Fibroblast of gingiva (primary cell): Measurements from ENCODE around the gene CALU.

ENCODE experiments used
- DNase-seq: peaks from one replicate; pipeline ENCODE4 v3.0.0-alpha.2; 2011; ENCODE audit warnings: low read depth

The CALU gene

GRCh38 chr7:128725531-128725930 lies 13.6 kb upstream of the CALU start:
- no peak for DNase-seq

GRCh38 chr7:128726059-128726736 lies 13.0 kb upstream of the CALU start:
- DNase-seq = no peak

GRCh38 chr7:128726737-128727072 lies 12.5 kb upstream of the CALU start:
- no peak for DNase-seq

GRCh38 chr7:128727239-128727638 lies 11.9 kb upstream of the CALU start:
- DNase-seq = no peak

GRCh38 chr7:128728598-128728997 lies 10.6 kb upstream of the CALU start:
- peak; percentile 60 for DNase-seq

GRCh38 chr7:128729494-128729893 lies 9.7 kb upstream of the CALU start:
- DNase-seq = no peak

- DNase-seq = no peak
These were observed 8.0 kb upstream of the CALU start for GRCh38 chr7:128731184-128731583.

GRCh38 chr7:128732521-128733277 lies 6.5 kb upstream of the CALU start:
- no peak for DNase-seq

GRCh38 chr7:128733278-128733645 lies 5.9 kb upstream of the CALU start:
- DNase-seq = no peak

GRCh38 chr7:128734890-128735289 lies 4.3 kb upstream of the CALU start:
- no peak for DNase-seq

GRCh38 chr7:128735436-128735835 lies 3.7 kb upstream of the CALU start:
- no peak for DNase-seq

- no peak for DNase-seq
These were observed 1.7 kb upstream of the CALU start for GRCh38 chr7:128737441-128737840.

- peak; percentile 17 for DNase-seq
These were observed 1.2 kb upstream of the CALU start for GRCh38 chr7:128737867-128738385.

- DNase-seq = no peak
These were observed 550 bp upstream of the CALU start for GRCh38 chr7:128738570-128739047.

- no peak for DNase-seq
These were observed 977 bp downstream of the CALU start for GRCh38 chr7:128739990-128740682.

- DNase-seq = peak; percentile 28
These were observed 1.8 kb downstream of the CALU start for GRCh38 chr7:128740996-128741395.

GRCh38 chr7:128741491-128741890 lies 2.3 kb downstream of the CALU start:
- DNase-seq = no peak

GRCh38 chr7:128742206-128742605 lies 3.0 kb downstream of the CALU start:
- DNase-seq = peak; percentile 76

GRCh38 chr7:128743112-128743772 lies 4.1 kb downstream of the CALU start:
- no peak for DNase-seq

- DNase-seq = no peak
These were observed 5.3 kb downstream of the CALU start for GRCh38 chr7:128744366-128744905.

- DNase-seq = no peak
These were observed 6.5 kb downstream of the CALU start for GRCh38 chr7:128745706-128746105.
